ENCODE measurements around the gene SLC35F6.
A peak's percentile ranks its signal among the peaks of the same experiment; 100 is the strongest.
"Not testable (repeated sequence)": the region's sequence is repeated elsewhere in the genome, so short reads cannot be mapped to it uniquely, and the experiment has no call there.

SLC35F6 gene

GRCh38 chr2:26785431-26786206 lies 21.5 kb downstream of the SLC35F6 start, which contains the start of gene CENPA:
TSS of gene CENPA (plus strand) at chr2:26786056. CDS start at chr2:26786197, 141 bp downstream.
- peak; percentile 76 to 98 for DNase-seq

- no peak for DNase-seq
Observed at GRCh38 chr2:26786207-26787028, 22.3 kb downstream of the SLC35F6 start.

GRCh38 chr2:26792720-26793119 lies 28.6 kb downstream of the SLC35F6 start:
- DNase-seq = no peak

- no peak for DNase-seq
Observed at GRCh38 chr2:26793518-26793917, 29.4 kb downstream of the SLC35F6 start.

GRCh38 chr2:26795135-26795534 lies 31.1 kb downstream of the SLC35F6 start:
- DNase-seq = not testable (repeated sequence)

- no peak for DNase-seq
Observed at GRCh38 chr2:26801328-26801727, 37.2 kb downstream of the SLC35F6 start.

- no peak for DNase-seq
Observed at GRCh38 chr2:26801796-26802195, 37.7 kb downstream of the SLC35F6 start.

- no peak for DNase-seq
Observed at GRCh38 chr2:26805241-26805676, 41.2 kb downstream of the SLC35F6 start.

- no peak for DNase-seq
Observed at GRCh38 chr2:26807788-26808460, 43.8 kb downstream of the SLC35F6 start.

- DNase-seq = no peak
Observed at GRCh38 chr2:26809211-26809610, 45.1 kb downstream of the SLC35F6 start.

GRCh38 chr2:26809876-26810577 lies 45.9 kb downstream of the SLC35F6 start:
- DNase-seq = peak in 1 of 2 donors; percentile 63

- no peak for DNase-seq
Observed at GRCh38 chr2:26811261-26811660, 47.2 kb downstream of the SLC35F6 start.

- no peak for DNase-seq
Observed at GRCh38 chr2:26811791-26812694, 48.0 kb downstream of the SLC35F6 start.

GRCh38 chr2:26812731-26813130 lies 48.6 kb downstream of the SLC35F6 start:
- no peak for DNase-seq

- not testable (repeated sequence) for DNase-seq
Observed at GRCh38 chr2:26814072-26814765, 50.1 kb downstream of the SLC35F6 start.

GRCh38 chr2:26816893-26817292 lies 52.8 kb downstream of the SLC35F6 start:
- DNase-seq = no peak

- no peak for DNase-seq
Observed at GRCh38 chr2:26818255-26818654, 54.2 kb downstream of the SLC35F6 start.

GRCh38 chr2:26818972-26819371 lies 54.9 kb downstream of the SLC35F6 start:
- DNase-seq = no peak

GRCh38 chr2:26820932-26821331 lies 56.8 kb downstream of the SLC35F6 start:
- no peak for DNase-seq

- no peak for DNase-seq
Observed at GRCh38 chr2:26822877-26823276, 58.8 kb downstream of the SLC35F6 start.

All from bone marrow (tissue), 2 donors.